ENCODE results near the gene HECTD4.

DNA sequence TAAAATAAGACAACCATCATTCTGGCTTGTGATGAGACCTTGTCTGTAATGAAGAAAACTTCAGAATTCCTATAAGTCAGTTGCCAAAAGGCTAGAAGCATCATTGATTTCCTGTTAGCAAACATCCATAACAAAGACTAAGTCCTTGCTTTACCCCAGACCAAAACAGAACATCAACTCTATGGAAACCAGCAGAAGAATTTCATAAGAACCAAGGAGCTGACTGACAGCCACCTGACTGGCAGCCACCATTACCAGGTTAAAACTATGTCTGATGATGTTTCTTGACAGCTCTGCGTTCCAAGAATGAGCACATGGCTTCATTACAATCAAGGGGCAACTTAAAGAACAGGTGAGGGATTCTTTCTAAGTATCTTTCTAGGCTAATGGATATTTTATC, 29.3 kb downstream of the HECTD4 start:
- TF ChIP-seq POLR2AphosphoS5 (IDR thresholded peaks at IDR 0.05): no peak
- TF ChIP-seq EP300 (conservative IDR thresholded peaks at IDR 0.05; ENCODE audit: poor library complexity, severe bottlenecking): peak; percentile 40
- TF ChIP-seq CTCF (IDR thresholded peaks at IDR 0.05; ENCODE audit: poor library complexity, severe bottlenecking): no peak
- TF ChIP-seq MXI1 (conservative IDR thresholded peaks at IDR 0.05; ENCODE audit: poor library complexity, severe bottlenecking): peak; percentile 28
- TF ChIP-seq EZH2 (IDR thresholded peaks at IDR 0.05; ENCODE audit: borderline replicate concordance, insufficient read depth, low read length, poor library complexity, severe bottlenecking): no peak

All from neural cell (in vitro differentiated cells).